Adipocyte (in vitro differentiated cells): Measurements from ENCODE around the gene DENND1A.
A peak's percentile ranks its signal among the peaks of the same experiment; 100 is the strongest.
"Not testable (repeated sequence)": the region's sequence is repeated elsewhere in the genome, so short reads cannot be mapped to it uniquely, and the experiment has no call there.

ENCODE experiments used
- DNase-seq: peaks from one replicate; pipeline ENCODE4 v3.0.0-alpha.2; 2015; ENCODE audit warnings: low read depth
- H3K27me3 ChIP-seq: replicated peaks from 2 replicates; pipeline ENCODE4 v1.7.0; 2013; ENCODE audit warnings: mild to moderate bottlenecking, low read length, moderate library complexity; ENCODE audit not compliant: control insufficient read depth, insufficient read depth
- H3K36me3 ChIP-seq: 2 replicates; pipeline ENCODE4 v1.7.0; 2013; ENCODE audit warnings: low read length, mild to moderate bottlenecking, moderate library complexity; ENCODE audit not compliant: control insufficient read depth, insufficient read depth, severe bottlenecking
- H3K4me1 ChIP-seq: 2 replicates; pipeline ENCODE4 v1.7.0; 2013; ENCODE audit warnings: mild to moderate bottlenecking, low read length, moderate library complexity; ENCODE audit not compliant: control insufficient read depth, insufficient read depth
- H3K4me3 ChIP-seq: 2 replicates; pipeline ENCODE4 v1.7.0; 2013; ENCODE audit warnings: mild to moderate bottlenecking, low read length, moderate library complexity
- H3K9ac ChIP-seq: 2 replicates; pipeline ENCODE4 v1.7.0; 2013; ENCODE audit warnings: mild to moderate bottlenecking, low read length, moderate library complexity
- H3K9me3 ChIP-seq: 2 replicates; pipeline ENCODE4 v1.7.0; 2013; ENCODE audit warnings: mild to moderate bottlenecking, low read length, moderate library complexity; ENCODE audit not compliant: control insufficient read depth

Gene DENND1A

GRCh38 chr9:123912167-123912897 is 17.6 kb downstream of the DENND1A start:
- no peaks in the 10 kb centered on the region for H3K36me3 ChIP-seq
- H3K9ac ChIP-seq, result no peak overlapping the region
- no peaks in the 10 kb centered on the region for H3K9me3 ChIP-seq
- DNase-seq, result no peak
- H3K4me3 ChIP-seq, result no peak overlapping the region
- no peaks in the 10 kb centered on the region for H3K27me3 ChIP-seq
- no peaks in the 10 kb centered on the region for H3K4me1 ChIP-seq

DNA sequence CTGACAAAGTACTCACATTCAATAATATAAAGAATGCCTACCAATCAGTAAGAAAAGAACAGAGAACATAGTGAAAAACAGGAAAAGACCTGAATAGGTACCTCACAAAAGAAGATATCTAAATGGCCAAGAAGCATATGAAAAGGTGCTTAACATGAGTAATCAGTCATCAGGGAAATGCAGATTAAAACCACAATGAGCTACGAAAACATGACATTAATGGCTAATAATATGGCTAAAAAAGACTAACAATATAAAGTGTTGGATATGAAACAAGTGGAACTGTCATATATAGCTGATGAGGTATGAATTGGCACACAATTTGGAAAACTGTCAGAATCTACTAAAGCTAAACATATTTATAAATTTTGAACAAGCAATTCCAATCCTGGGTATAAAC is 18.9 kb downstream of the DENND1A start:
- no peaks in the 10 kb centered on the region for H3K27me3 ChIP-seq
- H3K9ac ChIP-seq, result no peak overlapping the region
- no peak overlapping the region for H3K4me3 ChIP-seq
- H3K9me3 ChIP-seq, result no peaks in the 10 kb centered on the region
- H3K36me3 ChIP-seq, result no peaks in the 10 kb centered on the region
- DNase-seq, result no peak
- no peaks in the 10 kb centered on the region for H3K4me1 ChIP-seq

DNA sequence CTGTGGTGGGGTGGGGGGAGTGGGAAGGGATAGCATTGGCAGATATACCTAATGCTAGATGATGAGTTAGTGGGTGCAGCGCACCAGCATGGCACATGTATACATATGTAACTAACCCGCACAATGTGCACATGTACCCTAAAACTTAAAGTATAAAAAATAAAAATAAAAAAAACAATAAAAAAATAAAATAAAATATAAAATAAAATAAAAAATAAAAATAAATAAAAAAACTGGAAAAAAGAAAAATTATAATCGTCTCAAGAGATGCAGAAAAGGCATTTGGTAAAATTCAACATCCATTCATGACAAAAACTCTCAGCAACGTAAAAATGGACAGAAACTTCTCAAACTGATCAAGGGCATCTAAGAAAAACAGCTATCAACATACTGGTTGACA is 20.7 kb downstream of the DENND1A start:
- H3K36me3 ChIP-seq, H3K4me3 ChIP-seq, H3K4me1 ChIP-seq, H3K9me3 ChIP-seq, H3K9ac ChIP-seq, H3K27me3 ChIP-seq, DNase-seq: not testable (repeated sequence)

- not testable (repeated sequence) for H3K9ac ChIP-seq, H3K4me3 ChIP-seq, H3K27me3 ChIP-seq, H3K9me3 ChIP-seq, H3K36me3 ChIP-seq, H3K4me1 ChIP-seq, DNase-seq
Measured at GRCh38 chr9:123903550-123903949, 26.4 kb downstream of the DENND1A start.

- DNase-seq, result no peak
- H3K27me3 ChIP-seq, result no peaks in the 10 kb centered on the region
- H3K4me3 ChIP-seq, result no peak overlapping the region
- H3K36me3 ChIP-seq, result no peaks in the 10 kb centered on the region
- no peak overlapping the region for H3K9ac ChIP-seq
- H3K4me1 ChIP-seq, result peaks cover 16% of the 10 kb centered on the region
- no peaks in the 10 kb centered on the region for H3K9me3 ChIP-seq
Measured at GRCh38 chr9:123894822-123895221, 35.1 kb downstream of the DENND1A start.

- no peak overlapping the region for H3K9ac ChIP-seq
- peaks cover 16% of the 10 kb centered on the region for H3K4me1 ChIP-seq
- H3K27me3 ChIP-seq, result no peaks in the 10 kb centered on the region
- H3K9me3 ChIP-seq, result no peaks in the 10 kb centered on the region
- peak; percentile 33 for DNase-seq
- no peaks in the 10 kb centered on the region for H3K36me3 ChIP-seq
- H3K4me3 ChIP-seq, result peak overlapping the region; percentile 54
Measured at GRCh38 chr9:123893831-123894460, 36.0 kb downstream of the DENND1A start.

- no peak for DNase-seq
- Histone ChIP-seq H3K9me3 (no peaks in the 10 kb centered on the region), H3K9ac (no peak overlapping the region), H3K4me3 (no peak overlapping the region), H3K36me3 (peaks cover 2% of the 10 kb centered on the region), H3K4me1 (peaks cover 16% of the 10 kb centered on the region), H3K27me3 (no peaks in the 10 kb centered on the region)
Measured at GRCh38 chr9:123893115-123893514, 36.8 kb downstream of the DENND1A start.

DNA sequence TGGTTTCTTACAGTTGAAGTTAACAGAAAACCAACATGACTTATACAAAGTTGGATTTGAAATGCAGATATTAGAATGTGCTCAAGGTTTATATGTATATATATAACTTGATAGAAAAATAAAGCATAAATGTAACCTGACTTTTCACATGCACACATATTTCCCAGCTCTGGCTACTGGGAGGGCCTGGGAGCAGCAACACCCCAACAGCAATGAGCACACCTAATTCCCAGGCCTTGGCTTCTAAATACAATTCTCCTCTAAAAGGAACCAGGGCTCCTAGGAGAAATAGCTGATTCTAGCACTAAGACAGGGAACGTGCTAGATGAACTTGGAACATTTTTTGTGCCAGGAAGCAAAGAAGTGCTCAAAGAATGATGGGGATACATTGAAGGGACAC is 42.1 kb downstream of the DENND1A start:
- no peak overlapping the region for H3K4me3 ChIP-seq
- H3K36me3 ChIP-seq, result peaks cover 4% of the 10 kb centered on the region
- no peaks in the 10 kb centered on the region for H3K4me1 ChIP-seq
- H3K27me3 ChIP-seq, result no peaks in the 10 kb centered on the region
- no peak overlapping the region for H3K9ac ChIP-seq
- no peaks in the 10 kb centered on the region for H3K9me3 ChIP-seq
- DNase-seq, result no peak

DNA sequence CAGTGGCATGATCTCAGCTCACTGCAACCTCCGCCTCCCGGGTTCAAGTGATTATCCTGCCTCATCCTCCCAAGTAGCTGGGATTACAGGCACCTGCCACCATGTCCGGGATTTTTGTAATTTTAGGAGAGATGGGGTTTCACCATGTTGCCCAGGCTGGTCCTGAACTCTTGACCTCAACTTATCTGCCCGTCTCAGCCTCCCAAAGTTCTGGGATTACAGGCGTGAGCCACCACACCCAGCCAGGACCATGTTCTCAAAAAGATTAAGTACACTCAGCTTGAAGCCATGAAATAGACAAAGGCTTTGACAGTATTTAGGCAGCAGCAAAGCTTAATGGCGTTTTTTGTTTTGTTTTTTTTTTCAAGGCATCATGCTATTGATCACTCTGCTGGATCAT is 44.1 kb downstream of the DENND1A start:
- not testable (repeated sequence) for H3K27me3 ChIP-seq, H3K4me3 ChIP-seq, H3K9me3 ChIP-seq, H3K4me1 ChIP-seq, H3K9ac ChIP-seq, DNase-seq, H3K36me3 ChIP-seq

GRCh38 chr9:123883634-123884033 is 46.3 kb downstream of the DENND1A start:
- Histone ChIP-seq H3K27me3 (no peaks in the 10 kb centered on the region), H3K36me3 (peaks cover 4% of the 10 kb centered on the region)

DNA sequence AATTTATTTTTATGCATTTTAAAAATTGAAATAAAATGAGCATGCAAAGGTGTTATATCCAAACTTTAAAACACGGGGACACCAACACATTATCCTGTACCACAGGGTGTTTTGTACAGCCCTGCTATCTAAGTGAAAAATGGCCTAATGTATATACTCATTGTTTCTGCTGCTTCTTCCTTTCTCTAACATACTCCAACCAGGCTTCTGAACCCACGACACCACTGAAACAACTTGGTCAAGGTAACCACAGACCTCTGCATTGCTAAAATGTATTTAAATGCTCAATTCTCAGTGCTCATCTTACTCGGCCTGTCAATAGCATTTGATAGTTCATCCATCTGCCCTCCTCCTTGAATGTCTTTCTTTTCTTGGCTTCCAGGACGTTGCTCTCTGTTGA is 48.3 kb downstream of the DENND1A start:
- Histone ChIP-seq H3K9ac (no peak overlapping the region), H3K4me3 (no peak overlapping the region), H3K36me3 (peaks cover 3% of the 10 kb centered on the region), H3K9me3 (no peaks in the 10 kb centered on the region), H3K4me1 (no peaks in the 10 kb centered on the region), H3K27me3 (no peaks in the 10 kb centered on the region)
- DNase-seq, result no peak

More at GRCh38 chr9:123883634-123884033, 46.3 kb downstream of the DENND1A start:
- no peaks in the 10 kb centered on the region for H3K9me3 ChIP-seq
- no peaks in the 10 kb centered on the region for H3K4me1 ChIP-seq
- H3K9ac ChIP-seq, result no peak overlapping the region
- H3K4me3 ChIP-seq, result no peak overlapping the region
- DNase-seq, result no peak

GRCh38 chr9:123880420-123880819 is 49.5 kb downstream of the DENND1A start:
- no peak for DNase-seq
- no peaks in the 10 kb centered on the region for H3K9me3 ChIP-seq
- no peak overlapping the region for H3K4me3 ChIP-seq
- H3K27me3 ChIP-seq, result no peaks in the 10 kb centered on the region
- H3K9ac ChIP-seq, result no peak overlapping the region
- peaks cover 6% of the 10 kb centered on the region for H3K36me3 ChIP-seq
- H3K4me1 ChIP-seq, result no peaks in the 10 kb centered on the region
